Measurements from ENCODE around the gene L3MBTL3. TPM values are rescaled to one million over a fixed set of nuclear protein-coding genes. Genes with fewer than 3 reads are reported as not detected.
A peak's percentile ranks its signal among the peaks of the same experiment; 100 is the strongest.

L3MBTL3 gene
- total RNA-seq, 1 donor from 2014 or later = 8.3 TPM

- Mint-ChIP-seq H3K36me3 (ENCODE audit: low read depth) (no peaks in the 10 kb centered on the region), H3K4me3 (ENCODE audit: low read depth) (no peak overlapping the region), H3K27ac (no peak overlapping the region), H3K27me3 (ENCODE audit: low read depth) (peaks cover 35% of the 10 kb centered on the region), H3K9me3 (no peaks in the 10 kb centered on the region), H3K4me1 (ENCODE audit: low read depth) (peaks cover 1% of the 10 kb centered on the region)
- intact Hi-C loops (cut with micrococcal nuclease) = no loop called here
- DNase-seq (ENCODE audit: low spot score) = no peak
Measured at GRCh38 chr6:130009146-130009545, 9.2 kb upstream of the L3MBTL3 start.

- DNase-seq (ENCODE audit: low spot score) = no peak
- Mint-ChIP-seq H3K36me3 (ENCODE audit: low read depth) (no peaks in the 10 kb centered on the region), H3K4me3 (ENCODE audit: low read depth) (no peak overlapping the region), H3K4me1 (ENCODE audit: low read depth) (peaks cover 1% of the 10 kb centered on the region), H3K27me3 (ENCODE audit: low read depth) (peaks cover 38% of the 10 kb centered on the region), H3K9me3 (no peaks in the 10 kb centered on the region), H3K27ac (no peak overlapping the region)
- intact Hi-C loops (cut with micrococcal nuclease) = no loop called here
Measured at GRCh38 chr6:130010387-130010786, 8.0 kb upstream of the L3MBTL3 start.

GRCh38 chr6:130012728-130013127 is 5.7 kb upstream of the L3MBTL3 start:
- Mint-ChIP-seq H3K27me3 (ENCODE audit: low read depth) (peaks cover 40% of the 10 kb centered on the region), H3K4me3 (ENCODE audit: low read depth) (no peak overlapping the region), H3K27ac (no peak overlapping the region), H3K4me1 (ENCODE audit: low read depth) (peaks cover 1% of the 10 kb centered on the region), H3K36me3 (ENCODE audit: low read depth) (no peaks in the 10 kb centered on the region), H3K9me3 (no peaks in the 10 kb centered on the region)
- no peak for DNase-seq (ENCODE audit: low spot score)
- intact Hi-C loops (cut with micrococcal nuclease) = no loop called here

GRCh38 chr6:130018744-130019325 is 454 bp downstream of the L3MBTL3 start:
- Mint-ChIP-seq H3K36me3 (ENCODE audit: low read depth) (peaks cover 4% of the 10 kb centered on the region), H3K4me1 (ENCODE audit: low read depth) (peaks cover 8% of the 10 kb centered on the region), H3K4me3 (ENCODE audit: low read depth) (peak overlapping the region; percentile 99), H3K27ac (peak overlapping the region; percentile 93), H3K9me3 (no peaks in the 10 kb centered on the region), H3K27me3 (ENCODE audit: low read depth) (peaks cover 22% of the 10 kb centered on the region)
- peak; percentile 14 for DNase-seq (ENCODE audit: low spot score)
- intact Hi-C loops (cut with micrococcal nuclease) = no loop called here

GRCh38 chr6:130019326-130020072 is 1.1 kb downstream of the L3MBTL3 start:
- intact Hi-C loops (cut with micrococcal nuclease) = loop anchor here (2.0 to 10.0 kb wide), 7 partner anchors 82 to 521 kb away; no protein-coding TSS in a partner anchor
- peak; percentile 14 for DNase-seq (ENCODE audit: low spot score)
- H3K4me1 Mint-ChIP-seq (ENCODE audit: low read depth) = peaks cover 8% of the 10 kb centered on the region
- H3K4me3 Mint-ChIP-seq (ENCODE audit: low read depth) = peak overlapping the region; percentile 83
- H3K36me3 Mint-ChIP-seq (ENCODE audit: low read depth) = peaks cover 6% of the 10 kb centered on the region
- H3K27me3 Mint-ChIP-seq (ENCODE audit: low read depth) = peaks cover 20% of the 10 kb centered on the region
- H3K27ac Mint-ChIP-seq = peak overlapping the region; percentile 65
- H3K9me3 Mint-ChIP-seq = no peaks in the 10 kb centered on the region

GRCh38 chr6:130020073-130020906 is 1.9 kb downstream of the L3MBTL3 start:
- Mint-ChIP-seq H3K27ac (peak overlapping the region; percentile 91), H3K36me3 (ENCODE audit: low read depth) (peaks cover 11% of the 10 kb centered on the region), H3K4me1 (ENCODE audit: low read depth) (peaks cover 8% of the 10 kb centered on the region), H3K9me3 (no peaks in the 10 kb centered on the region), H3K4me3 (ENCODE audit: low read depth) (peak overlapping the region; percentile 93), H3K27me3 (ENCODE audit: low read depth) (peaks cover 17% of the 10 kb centered on the region)
- intact Hi-C loops (cut with micrococcal nuclease) = loop anchor here (2.0 to 10.0 kb wide), 7 partner anchors 83 to 521 kb away; no protein-coding TSS in a partner anchor
- peak; percentile 23 for DNase-seq (ENCODE audit: low spot score)

- Mint-ChIP-seq H3K27ac (peak overlapping the region; percentile 91), H3K9me3 (no peaks in the 10 kb centered on the region), H3K36me3 (ENCODE audit: low read depth) (peaks cover 19% of the 10 kb centered on the region), H3K27me3 (ENCODE audit: low read depth) (peaks cover 14% of the 10 kb centered on the region), H3K4me1 (ENCODE audit: low read depth) (peaks cover 12% of the 10 kb centered on the region), H3K4me3 (ENCODE audit: low read depth) (peak overlapping the region; percentile 93)
- peak; percentile 72 for DNase-seq (ENCODE audit: low spot score)
- intact Hi-C loops (cut with micrococcal nuclease) = loop anchor here (1.0 to 10.0 kb wide), 8 partner anchors 84 to 522 kb away; no protein-coding TSS in a partner anchor
Measured at GRCh38 chr6:130020907-130021629, 2.7 kb downstream of the L3MBTL3 start.

GRCh38 chr6:130026859-130027258 is 8.5 kb downstream of the L3MBTL3 start:
- H3K4me1 Mint-ChIP-seq (ENCODE audit: low read depth) = peaks cover 38% of the 10 kb centered on the region

GRCh38 chr6:130027948-130028347 is 9.6 kb downstream of the L3MBTL3 start:
- intact Hi-C loops (cut with micrococcal nuclease) = loop anchor here (2.0 to 10.0 kb wide), 5 partner anchors 103 to 594 kb away; partner anchors contain the start of gene SAMD3
- H3K36me3 Mint-ChIP-seq (ENCODE audit: low read depth) = peaks cover 29% of the 10 kb centered on the region
- H3K27me3 Mint-ChIP-seq (ENCODE audit: low read depth) = peaks cover 3% of the 10 kb centered on the region
- no peaks in the 10 kb centered on the region for H3K9me3 Mint-ChIP-seq
- no peak for DNase-seq (ENCODE audit: low spot score)
- H3K4me1 Mint-ChIP-seq (ENCODE audit: low read depth) = peaks cover 36% of the 10 kb centered on the region
- no peak overlapping the region for H3K4me3 Mint-ChIP-seq (ENCODE audit: low read depth)
- peak overlapping the region; percentile 67 for H3K27ac Mint-ChIP-seq

More at GRCh38 chr6:130026859-130027258, 8.5 kb downstream of the L3MBTL3 start:
- no peaks in the 10 kb centered on the region for H3K9me3 Mint-ChIP-seq
- intact Hi-C loops (cut with micrococcal nuclease) = loop anchor here (2.0 to 10.0 kb wide), 4 partner anchors 104 to 595 kb away; partner anchors contain the start of gene SAMD3
- DNase-seq (ENCODE audit: low spot score) = no peak
- peaks cover 6% of the 10 kb centered on the region for H3K27me3 Mint-ChIP-seq (ENCODE audit: low read depth)
- H3K4me3 Mint-ChIP-seq (ENCODE audit: low read depth) = no peak overlapping the region
- peaks cover 22% of the 10 kb centered on the region for H3K36me3 Mint-ChIP-seq (ENCODE audit: low read depth)
- no peak overlapping the region for H3K27ac Mint-ChIP-seq

- Mint-ChIP-seq H3K9me3 (no peaks in the 10 kb centered on the region), H3K4me1 (ENCODE audit: low read depth) (peaks cover 45% of the 10 kb centered on the region), H3K36me3 (ENCODE audit: low read depth) (peaks cover 30% of the 10 kb centered on the region), H3K27me3 (ENCODE audit: low read depth) (no peaks in the 10 kb centered on the region), H3K27ac (peak overlapping the region; percentile 18), H3K4me3 (ENCODE audit: low read depth) (no peak overlapping the region)
- intact Hi-C loops (cut with micrococcal nuclease) = loop anchor here (2.0 to 10.0 kb wide), 4 partner anchors 193 to 593 kb away; partner anchors contain the start of gene SAMD3
- DNase-seq (ENCODE audit: low spot score) = no peak
Measured at GRCh38 chr6:130029163-130029562, 10.8 kb downstream of the L3MBTL3 start.

GRCh38 chr6:130032758-130033340 is 14.5 kb downstream of the L3MBTL3 start:
- H3K36me3 Mint-ChIP-seq (ENCODE audit: low read depth) = peaks cover 17% of the 10 kb centered on the region
- no peak for DNase-seq (ENCODE audit: low spot score)
- intact Hi-C loops (cut with micrococcal nuclease) = loop anchor here (10.0 kb wide), 1 partner anchor 812 kb away; no protein-coding TSS in a partner anchor
- no peaks in the 10 kb centered on the region for H3K27me3 Mint-ChIP-seq (ENCODE audit: low read depth)
- peaks cover 46% of the 10 kb centered on the region for H3K4me1 Mint-ChIP-seq (ENCODE audit: low read depth)
- no peak overlapping the region for H3K27ac Mint-ChIP-seq
- H3K9me3 Mint-ChIP-seq = no peaks in the 10 kb centered on the region
- H3K4me3 Mint-ChIP-seq (ENCODE audit: low read depth) = no peak overlapping the region

Data from activated T-helper 2 cell treated with anti-CD3 and anti-CD28 coated beads, Interferon-gamma antibody, Interleukin-2, Interleukin-4, amounts not matched to agents 10 μg/mL and 5 μg/mL and 100 μg/mL, durations not matched to agents 14 hours and 24 hours and 36 hours (primary cell).